Germinal center (tissue), 1 donor: ENCODE results near the gene TBX5.

Source experiments
- DNase-seq: peaks from one replicate; pipeline ENCODE4 v3.0.0; 2012; ENCODE audit warnings: mixed read lengths, low spot score

The TBX5 gene

DNA sequence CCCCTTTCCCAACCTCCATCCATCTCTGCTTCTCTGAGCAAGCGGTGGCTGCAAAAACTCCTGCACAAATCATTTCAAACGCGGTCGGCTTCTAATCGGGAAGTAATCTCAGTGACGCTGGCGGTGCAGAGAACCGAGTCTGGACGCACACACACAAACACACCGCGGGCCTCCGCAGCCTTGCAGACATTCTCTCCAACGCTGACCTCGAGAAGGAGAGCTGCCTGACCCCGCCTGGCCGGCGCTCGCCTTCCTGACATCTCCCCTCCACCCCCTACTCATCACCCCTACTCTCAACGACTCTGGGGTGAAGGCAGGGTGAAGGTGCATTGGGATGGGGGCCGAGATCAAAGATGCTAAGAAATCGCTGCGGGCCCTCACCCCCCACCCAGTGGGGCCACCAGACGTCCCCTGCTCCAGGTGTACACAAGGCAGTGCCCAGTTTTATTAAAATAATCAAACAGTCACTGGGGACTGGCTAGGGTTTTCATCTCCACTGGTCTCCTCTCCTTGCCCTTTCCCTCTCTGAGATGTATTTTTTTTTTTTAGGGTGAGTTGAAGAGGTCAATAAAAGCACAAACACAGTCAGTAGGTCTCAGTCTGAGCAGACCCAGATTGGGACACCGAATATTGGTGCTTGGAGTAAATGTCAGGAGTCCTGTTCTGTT lies 506 bp upstream of the TBX5 start:
- DNase-seq: no peak

DNA sequence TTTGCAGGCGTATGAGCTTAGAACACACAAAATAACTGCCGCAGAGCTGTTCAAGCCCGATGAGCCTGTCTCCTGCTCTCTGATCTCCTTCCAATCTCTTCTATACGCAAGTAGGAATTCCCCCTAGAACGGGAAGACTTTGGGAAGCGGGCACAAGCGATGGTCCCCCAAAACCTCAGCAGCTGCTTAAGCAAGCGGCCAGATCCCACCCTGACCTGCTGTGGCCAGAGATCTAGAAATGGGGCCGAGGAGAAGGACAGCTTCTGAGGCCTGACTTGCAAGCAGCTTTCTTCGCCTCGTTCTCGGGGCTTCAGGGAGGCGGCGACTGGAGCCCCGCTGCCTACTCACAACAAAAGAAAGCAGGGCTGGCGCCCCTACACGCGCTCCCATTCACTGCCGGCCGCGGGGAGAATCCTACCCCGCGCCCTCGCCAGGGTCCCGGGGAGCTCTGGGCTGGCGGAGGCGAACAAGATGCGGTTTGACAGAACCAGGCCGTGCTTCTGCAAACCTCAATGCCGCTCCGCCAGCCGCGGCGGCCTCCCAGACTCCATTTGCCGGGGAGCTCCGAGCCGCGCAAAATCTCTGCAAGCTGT lies 922 bp downstream of the TBX5 start:
- DNase-seq: no peak

DNA sequence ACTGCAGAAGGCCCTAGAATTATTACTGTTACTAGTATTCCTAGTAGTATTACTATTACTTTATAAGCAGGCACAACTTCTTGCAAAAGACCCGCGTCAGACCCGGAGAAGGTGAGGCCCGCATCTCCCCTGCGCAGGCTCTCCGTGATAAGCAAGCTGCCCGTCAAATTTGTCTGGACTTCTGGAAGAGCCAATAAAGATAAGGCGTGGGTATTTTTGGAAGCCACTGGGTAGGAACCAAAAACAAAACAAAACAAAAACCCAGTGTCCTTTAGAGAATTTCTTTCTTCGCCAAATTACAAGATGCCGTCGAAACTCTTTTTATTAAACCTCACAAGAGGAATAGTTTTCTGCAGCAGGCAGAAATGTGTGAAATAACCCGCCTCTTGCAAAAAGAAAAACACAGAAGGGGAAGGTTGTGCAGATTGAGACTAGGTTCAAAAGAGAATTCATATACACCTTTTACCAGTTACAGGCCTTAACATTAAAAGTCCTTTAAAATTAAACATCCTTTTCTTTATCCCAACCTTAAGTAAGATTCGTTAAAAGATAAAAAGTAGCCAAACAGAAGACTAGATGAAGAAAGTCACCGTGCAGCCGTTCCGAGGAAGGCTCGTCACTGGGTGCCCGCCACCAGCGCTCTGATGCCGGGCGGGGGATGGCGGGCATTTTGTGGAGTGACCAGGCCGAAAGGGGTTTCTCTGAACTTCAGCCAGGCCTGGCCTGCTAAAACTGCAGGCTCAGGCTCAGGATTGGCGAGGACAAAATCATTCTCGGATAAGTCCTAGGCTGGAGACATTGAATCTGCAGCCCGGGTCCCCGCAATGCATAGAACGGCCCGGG lies 1.6 kb downstream of the TBX5 start:
- no peak for DNase-seq

- no peak for DNase-seq
Observed at GRCh38 chr12:114403690-114404066, 2.3 kb downstream of the TBX5 start.

DNA sequence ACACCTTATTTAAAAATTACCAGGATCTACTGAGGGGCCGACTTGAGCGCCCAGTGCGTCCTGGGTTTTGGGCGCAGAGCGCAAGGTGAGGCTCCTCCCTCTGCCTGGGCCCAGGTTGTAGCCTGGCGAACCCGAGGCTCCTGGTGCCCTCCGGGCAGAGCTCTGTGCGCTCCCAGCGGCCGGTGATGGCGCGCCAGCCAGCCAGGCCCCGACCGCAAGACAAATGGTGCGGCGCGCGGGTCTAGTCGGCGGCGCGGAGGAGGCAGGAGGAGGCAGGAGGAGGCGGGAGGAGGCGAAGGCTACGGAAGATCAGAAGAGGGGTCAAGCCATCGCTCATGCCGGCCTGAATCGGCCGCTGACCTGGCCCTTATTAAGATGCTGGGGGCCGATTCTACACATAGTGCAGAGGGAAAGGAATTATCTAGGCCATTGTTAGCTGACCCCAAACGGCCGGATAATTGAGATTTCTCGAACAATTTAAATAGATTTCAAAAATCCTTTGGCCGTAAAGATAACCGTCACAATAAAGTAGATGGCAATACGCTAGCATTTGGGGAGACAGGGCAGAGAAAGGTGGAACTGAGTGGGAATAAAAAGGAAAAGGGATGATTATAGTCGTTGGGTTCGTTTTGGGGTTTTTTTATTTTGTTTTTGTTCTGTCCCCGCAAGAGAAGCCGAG lies 2.8 kb downstream of the TBX5 start:
- DNase-seq: no peak

DNA sequence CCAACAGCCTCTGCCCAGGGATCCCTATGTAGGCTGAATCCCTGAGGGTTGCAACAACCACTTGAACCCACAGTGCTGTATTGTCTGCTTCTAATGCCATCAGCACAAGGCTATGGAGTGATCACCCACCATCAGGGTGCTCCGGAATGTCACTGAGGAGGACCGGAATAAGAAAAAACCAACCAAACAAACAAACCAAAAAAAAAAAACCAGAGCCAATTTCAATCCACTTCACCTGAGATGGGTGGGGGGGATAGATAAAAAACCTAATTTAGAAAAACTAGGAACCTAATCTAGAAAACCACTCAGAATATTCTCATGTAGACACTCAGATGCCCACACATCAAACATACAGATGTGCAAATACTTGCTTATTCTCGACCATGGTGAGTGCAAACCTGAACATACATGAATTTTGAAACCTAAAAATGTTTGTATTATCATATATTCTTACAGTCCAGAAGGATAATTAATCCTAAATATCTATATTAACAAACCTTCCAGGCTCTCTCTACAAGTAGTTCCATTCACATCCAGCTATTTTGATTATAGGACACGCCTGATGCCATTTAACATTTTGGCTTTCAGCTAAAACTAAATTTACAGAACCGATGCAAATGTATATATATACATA lies 3.7 kb downstream of the TBX5 start:
- no peak for DNase-seq

DNA sequence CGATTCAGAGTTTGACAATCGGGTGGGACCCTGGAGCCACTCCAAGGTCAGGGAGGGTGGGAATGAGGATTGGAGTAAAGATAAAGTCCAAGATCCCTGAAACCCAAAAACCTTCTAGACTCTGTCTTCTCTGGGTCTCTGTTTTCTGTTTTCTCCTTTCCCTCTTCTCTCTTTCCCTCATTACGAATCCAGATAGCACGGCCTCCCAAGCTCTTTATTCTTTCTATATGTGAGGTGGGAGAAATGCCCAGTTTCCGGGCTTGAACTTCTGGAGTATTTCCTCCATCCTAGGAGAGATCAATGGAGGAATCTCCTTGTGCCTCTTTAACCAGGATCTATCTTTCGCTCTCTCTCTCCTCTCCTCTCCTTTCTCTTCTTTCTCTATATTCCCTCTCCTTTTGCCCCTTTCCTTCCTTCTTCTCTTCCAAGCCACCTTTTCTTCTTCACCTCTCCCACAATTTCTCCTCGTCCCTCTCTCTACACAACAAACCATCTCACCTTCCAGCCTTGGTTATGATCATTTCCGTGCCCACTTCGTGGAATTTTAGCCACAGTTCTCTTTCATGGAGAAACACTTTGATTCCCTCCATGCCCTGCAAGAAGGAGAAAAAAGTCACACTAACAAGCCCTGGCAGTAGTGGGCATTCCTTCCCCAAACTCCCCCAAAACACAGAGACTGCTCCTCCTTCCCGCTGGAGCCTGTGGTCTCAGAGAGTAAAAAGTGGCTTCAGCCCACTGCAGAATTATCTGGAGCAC lies 4.4 kb downstream of the TBX5 start:
- no peak for DNase-seq

DNA sequence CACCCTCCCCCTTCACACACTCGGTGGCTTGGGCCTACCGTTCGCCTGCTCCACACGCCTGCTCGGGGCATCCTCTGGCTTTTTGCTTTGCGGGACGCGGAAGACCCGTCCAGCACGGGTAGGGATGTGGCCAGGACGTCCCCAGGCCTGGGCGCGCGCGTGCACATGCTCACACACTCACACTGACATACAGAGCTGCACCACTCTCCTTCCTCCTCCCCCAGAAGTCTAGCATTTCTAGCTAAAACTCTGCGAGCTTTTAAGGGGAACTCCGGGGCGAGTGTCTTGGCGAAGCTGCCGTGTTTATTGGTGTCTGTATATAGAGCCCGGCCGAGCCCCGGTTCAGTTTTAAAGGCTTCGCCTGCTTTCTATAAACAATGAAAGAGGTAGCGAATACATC lies 5.0 kb downstream of the TBX5 start:
- DNase-seq: no peak

DNA sequence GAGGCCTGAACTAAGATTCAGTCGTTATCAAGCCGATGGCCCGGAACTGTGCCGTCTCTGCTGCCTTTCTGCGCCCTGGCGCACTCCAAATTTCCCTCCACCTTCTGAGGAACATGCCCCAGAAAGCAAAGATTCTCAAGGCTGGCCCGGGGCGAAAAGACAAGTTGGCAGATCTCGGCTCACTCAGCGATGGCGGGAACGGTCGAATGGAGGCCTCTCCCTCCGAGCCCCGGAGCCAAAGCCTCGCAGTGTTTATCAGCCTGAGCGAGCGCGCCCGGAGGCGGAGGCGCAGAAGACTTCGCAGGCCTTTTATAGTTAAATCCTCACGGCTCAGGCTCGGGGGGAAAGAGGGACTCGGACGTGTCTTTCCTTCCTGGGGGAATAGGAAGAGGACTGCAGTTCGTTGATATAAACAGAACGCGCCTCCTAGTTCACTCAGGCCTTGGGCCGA lies 5.6 kb downstream of the TBX5 start:
- DNase-seq: no peak

DNA sequence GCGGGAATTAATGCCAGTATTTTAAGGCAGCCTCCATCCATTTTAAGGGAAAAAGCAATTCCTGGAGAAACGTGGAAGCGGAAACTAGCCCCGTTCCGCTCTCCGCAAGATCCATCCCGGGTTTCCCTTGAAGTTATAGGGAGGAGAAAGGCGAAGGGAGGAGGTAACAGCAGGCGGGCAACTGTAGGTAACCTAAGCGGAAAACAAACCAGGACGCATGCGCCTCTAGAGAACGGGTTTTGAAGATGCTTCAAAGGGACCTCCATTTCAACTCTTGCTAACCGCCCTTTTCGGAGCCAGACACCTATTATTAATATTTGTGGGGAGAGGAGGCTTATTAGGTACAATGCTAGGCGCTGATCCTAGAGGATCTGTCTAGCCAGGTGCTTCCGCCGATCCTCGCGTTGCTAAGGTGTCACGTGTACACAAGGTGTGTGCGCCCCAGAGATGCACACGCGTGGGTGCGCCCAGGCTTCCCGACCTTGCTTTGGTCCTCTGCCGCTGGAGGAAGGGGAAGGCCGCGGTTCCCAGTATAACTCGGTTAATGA lies 6.2 kb downstream of the TBX5 start:
- no peak for DNase-seq

GRCh38 chr12:114397978-114398881 lies 7.7 kb downstream of the TBX5 start:
- no peak for DNase-seq

- DNase-seq: no peak
Observed at GRCh38 chr12:114396869-114397719, 8.8 kb downstream of the TBX5 start.

DNA sequence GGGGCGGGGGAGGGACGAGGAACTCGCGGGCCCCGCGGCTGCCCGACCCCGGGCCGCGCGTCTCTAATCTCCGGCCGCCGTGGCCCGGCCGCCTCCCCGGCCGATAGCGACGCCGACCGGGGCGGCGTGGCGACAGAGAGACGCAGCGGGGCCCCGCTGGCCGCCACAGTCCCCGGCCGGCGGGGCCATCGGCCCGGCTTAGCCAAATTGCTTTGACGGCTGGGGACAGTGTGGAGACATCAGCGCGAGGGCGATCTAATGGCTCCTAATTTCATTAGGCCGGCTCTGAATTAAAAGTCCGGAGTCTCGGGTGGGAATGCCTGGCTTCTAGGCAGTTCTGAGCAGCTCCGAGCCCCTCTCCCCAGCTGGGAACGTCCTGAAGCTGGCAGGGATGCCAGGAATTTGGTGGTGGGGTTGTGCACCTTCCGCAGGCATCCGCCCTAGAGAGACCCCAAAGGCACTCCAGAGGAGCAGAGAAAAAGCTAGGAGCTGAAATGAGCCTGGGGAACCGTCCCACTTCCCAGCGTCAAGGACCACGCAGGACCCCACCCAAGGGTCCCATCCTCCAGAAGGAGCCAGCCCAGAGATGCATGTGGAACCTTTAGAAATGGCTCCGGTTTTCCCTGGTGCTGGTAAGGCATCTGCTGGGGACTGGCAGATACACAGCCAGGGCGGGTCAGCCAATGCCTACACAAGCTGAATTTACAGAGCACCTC lies 9.6 kb downstream of the TBX5 start:
- DNase-seq: no peak

DNA sequence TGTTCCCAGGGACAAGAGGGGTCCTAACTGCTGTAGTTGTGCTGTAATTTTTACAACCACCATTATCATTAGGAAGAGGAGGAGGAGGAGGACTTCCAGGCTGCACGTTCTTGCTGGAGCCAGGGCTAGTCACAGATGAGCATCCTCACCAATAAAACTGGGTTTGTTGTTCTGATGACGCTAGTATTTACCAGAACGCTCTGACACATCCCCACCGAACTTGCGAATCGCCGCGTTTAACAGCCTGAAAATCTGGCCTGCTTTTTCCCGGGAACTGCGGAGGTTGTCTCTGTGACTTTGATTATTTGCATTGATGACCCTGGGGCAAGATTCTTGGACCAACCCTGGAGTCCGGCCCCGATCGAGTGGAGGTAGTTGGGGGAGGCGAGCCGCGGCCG lies 10.2 kb downstream of the TBX5 start:
- DNase-seq: no peak

GRCh38 chr12:114395233-114395632 lies 10.7 kb downstream of the TBX5 start:
- no peak for DNase-seq

DNA sequence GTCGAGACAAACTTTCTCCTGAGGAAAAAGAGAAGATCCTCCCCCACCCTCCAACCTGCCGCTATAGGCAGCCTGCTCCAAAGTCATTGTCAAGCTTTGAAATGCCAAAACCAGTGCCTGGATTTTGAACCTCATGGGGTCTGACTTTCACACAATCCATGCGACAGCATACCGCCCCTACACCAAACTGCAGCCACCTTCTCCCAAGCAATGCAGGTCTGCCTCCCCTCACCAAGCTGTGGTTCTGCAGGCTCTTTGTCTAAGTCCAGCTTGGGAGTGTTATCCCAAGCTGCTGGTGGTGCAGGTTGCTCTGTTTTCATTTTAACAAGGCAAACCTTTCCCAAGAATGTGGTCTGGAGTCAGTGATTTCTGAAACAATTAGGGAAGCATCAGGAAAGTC lies 12.4 kb downstream of the TBX5 start:
- DNase-seq: no peak

DNA sequence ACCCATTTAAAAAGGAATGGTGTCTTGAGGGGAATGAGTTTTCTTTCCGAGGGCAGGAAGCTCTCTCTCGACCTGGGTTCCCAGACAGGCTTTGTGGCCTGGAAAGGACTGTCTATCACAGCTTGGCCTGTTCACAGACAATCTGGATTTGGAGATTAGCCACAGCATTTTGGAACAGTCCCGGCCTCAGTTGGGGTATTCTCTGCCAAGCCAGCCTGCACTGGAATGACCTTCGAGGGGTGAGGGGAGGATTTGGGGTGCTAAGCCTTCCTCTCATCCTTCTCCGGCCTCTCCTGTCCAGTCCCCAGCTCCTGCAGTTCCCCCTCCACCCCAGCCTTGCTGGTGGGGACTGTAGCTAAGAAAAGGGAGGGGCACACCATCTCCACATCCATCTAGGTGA lies 13.0 kb downstream of the TBX5 start:
- DNase-seq: no peak

GRCh38 chr12:114391088-114391487 lies 14.9 kb downstream of the TBX5 start:
- no peak for DNase-seq
